ENCODE measurements around the gene WIZ. TPM values are rescaled to one million over a fixed set of nuclear protein-coding genes. Genes with fewer than 3 reads are reported as not detected.

WIZ gene
- total and polyA plus RNA-seq, 2 of the 8 experiments (the other 6 are each of a cell fraction or from before 2014, with no cell fraction given): 12.5 to 33.2 TPM

DNA sequence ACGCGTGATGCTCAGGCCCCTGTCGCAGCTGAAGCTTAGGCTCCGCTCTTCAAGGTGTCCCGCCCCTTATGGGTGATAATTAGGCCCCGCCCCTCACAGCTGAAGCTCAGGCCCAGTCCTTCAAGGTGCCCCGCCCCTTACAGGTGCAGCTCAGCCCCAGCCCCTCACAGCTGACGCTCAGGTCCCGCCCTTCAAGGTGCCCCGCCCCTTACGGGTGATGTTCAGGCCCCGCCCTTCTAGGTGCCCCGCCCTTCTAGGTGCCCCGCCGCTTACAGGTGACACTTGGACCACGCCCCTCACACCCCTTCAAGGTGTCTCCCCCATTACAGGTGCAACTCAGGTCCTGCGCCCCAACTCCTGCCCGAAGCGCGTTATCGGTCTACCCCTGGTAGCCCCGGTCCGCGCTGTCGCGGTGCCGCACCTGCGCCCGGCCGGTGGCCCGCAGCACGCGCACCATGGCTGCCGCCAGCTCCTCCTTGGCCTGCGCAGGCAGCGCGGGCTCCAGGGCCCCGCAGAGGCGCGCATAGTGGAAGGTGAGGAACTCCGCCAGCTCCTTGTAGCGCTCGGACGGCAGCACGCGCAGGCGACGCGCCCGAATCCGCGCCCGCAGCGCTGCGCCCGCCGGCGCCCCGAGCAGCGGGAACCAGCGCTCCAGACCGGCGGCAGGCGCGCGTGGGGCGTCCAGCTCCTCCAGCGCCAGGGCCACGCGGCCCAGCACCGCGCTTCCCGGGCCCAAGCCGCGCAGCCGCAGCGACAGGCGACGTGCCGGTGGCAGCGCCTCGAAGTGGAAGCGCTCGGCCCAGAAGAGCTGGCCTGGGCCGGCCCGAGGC, 7.3 kb upstream of the WIZ start (continued):
- TF ChIP-seq NANOG (IDR thresholded peaks at IDR 0.05; ENCODE audit: insufficient read depth, low read depth, low read length, poor library complexity, severe bottlenecking) (no peak), EGR1 (IDR thresholded peaks at IDR 0.05; ENCODE audit: borderline replicate concordance, low read depth, low read length) (no peak), BCL11A (IDR thresholded peaks at IDR 0.05; ENCODE audit: low read depth in 2 of 2, low read length in 2 of 2) (no peak), YY1 (IDR thresholded peaks at IDR 0.05; ENCODE audit: low read depth, low read length) (0 out of 2 replicates have a peak, but pooled peaks have one; percentile 24), GABPA (IDR thresholded peaks at IDR 0.05; ENCODE audit: borderline replicate concordance, insufficient read depth, low read length) (no peak), CHD2 (IDR thresholded peaks at IDR 0.05; ENCODE audit: low read length) (no peak), FOSL1 (IDR thresholded peaks at IDR 0.05; ENCODE audit: insufficient read depth, low read depth, low read length) (no peak), MAFK (IDR thresholded peaks at IDR 0.05; ENCODE audit: low read depth, low read length) (no peak), EP300 (IDR thresholded peaks at IDR 0.05; ENCODE audit: borderline replicate concordance in 1 of 2, low read depth in 2 of 2, low read length in 2 of 2) (no peak), RNF2 (IDR thresholded peaks at IDR 0.05; ENCODE audit: borderline replicate concordance, low read depth, low read length, missing control alignments, poor library complexity, severe bottlenecking) (no peak), BRCA1 (IDR thresholded peaks at IDR 0.05; ENCODE audit: low read depth, low read length) (no peak), KDM4A (IDR thresholded peaks at IDR 0.05; ENCODE audit: low read depth, low read length, severe bottlenecking) (peak; percentile 71)
- TF ChIP-seq, protein P1, sequence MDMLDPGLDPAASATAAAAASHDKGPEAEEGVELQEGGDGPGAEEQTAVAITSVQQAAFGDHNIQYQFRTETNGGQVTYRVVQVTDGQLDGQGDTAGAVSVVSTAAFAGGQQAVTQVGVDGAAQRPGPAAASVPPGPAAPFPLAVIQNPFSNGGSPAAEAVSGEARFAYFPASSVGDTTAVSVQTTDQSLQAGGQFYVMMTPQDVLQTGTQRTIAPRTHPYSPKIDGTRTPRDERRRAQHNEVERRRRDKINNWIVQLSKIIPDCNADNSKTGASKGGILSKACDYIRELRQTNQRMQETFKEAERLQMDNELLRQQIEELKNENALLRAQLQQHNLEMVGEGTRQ (IDR thresholded peaks at IDR 0.05; ENCODE audit: low read length): no peak
- TF ChIP-seq, protein P2, sequence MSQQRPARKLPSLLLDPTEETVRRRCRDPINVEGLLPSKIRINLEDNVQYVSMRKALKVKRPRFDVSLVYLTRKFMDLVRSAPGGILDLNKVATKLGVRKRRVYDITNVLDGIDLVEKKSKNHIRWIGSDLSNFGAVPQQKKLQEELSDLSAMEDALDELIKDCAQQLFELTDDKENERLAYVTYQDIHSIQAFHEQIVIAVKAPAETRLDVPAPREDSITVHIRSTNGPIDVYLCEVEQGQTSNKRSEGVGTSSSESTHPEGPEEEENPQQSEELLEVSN (IDR thresholded peaks at IDR 0.05): peak; percentile 10; the same call in 1 of the 2 replicates

Measured in H1 (cell line).